Measurements from ENCODE around the gene EXOC6.
"Not testable (repeated sequence)": the region's sequence is repeated elsewhere in the genome, so short reads cannot be mapped to it uniquely, and the experiment has no call there.

The EXOC6 gene

DNA sequence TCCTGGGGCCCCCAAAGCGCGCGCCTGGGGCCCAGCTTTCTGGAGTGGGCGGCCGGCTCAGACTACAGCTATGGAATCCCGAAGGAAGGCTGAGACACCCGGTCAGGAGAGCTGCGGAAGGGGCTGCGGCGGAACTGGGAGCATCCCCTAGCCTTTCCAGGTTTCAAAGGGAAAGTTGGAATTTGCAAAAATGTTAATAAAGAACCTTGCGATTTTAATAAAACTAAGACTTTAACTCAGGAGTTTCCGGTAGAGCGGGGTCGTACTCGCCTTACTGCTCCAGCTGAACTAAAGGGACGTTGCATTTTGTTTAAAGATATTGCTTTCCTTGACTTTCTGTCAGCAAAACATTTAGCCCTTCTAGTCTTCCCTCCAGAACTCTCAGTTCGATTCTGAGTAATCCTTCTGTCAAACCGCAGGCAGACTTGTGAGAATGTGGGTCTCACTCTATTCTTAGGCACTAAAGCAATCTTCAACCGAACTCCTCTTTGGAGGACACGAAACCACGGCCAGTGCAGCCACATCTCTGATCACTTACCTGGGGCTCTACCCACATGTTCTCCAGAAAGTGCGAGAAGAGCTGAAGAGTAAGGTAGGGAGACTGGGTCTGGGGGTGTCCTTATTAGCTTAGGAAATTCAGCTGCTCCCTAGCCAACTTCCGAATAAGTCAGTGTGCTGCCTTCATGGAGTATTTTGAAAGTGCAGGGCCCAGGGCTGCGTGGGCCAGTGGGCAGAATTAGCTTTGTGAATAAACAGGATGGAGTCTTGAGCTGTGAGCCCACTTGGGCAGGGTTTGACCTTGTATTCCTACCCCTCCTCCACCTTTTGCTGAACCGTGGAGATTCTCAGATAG lies 227.3 kb downstream of the EXOC6 start:
- FAIRE-seq: no peak

DNA sequence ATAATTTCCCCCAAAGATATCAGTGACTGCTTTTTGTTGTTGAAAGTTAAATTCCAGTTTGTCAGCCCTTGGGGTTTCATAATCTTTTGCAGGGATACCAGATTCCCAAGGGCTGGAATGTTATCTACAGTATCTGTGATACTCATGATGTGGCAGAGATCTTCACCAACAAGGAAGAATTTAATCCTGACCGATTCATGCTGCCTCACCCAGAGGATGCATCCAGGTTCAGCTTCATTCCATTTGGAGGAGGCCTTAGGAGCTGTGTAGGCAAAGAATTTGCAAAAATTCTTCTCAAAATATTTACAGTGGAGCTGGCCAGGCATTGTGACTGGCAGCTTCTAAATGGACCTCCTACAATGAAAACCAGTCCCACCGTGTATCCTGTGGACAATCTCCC lies 228.6 kb downstream of the EXOC6 start:
- FAIRE-seq (no peak), DNase-seq (ENCODE audit: low spot score) (no peak)

More for the DNA sequence above, 227.3 kb downstream of the EXOC6 start:
- DNase-seq (ENCODE audit: low spot score): no peak

DNA sequence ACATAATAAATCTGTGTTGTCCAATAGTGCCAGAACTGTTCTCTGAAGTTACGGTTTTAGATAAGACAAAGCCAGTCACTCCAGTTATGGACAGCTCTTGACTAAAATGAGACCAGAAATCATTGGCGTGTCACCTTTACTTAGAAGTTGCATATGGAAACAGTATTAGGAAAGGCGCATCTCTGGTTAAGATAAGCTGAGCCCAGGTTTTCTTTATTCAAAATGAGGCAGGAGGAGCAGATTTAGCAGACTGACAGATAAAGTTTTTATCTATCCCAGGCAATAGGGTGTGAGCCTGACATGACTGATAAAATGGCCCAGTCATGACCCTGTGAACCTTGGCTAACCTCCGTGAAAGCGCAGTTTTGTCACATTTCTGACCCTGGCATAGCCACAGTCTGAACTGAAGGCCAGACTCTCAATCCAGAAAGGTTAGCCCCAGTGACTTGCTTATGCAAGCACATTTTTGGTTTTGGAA lies 229.6 kb downstream of the EXOC6 start:
- FAIRE-seq (no peak), DNase-seq (ENCODE audit: low spot score) (no peak)

DNA sequence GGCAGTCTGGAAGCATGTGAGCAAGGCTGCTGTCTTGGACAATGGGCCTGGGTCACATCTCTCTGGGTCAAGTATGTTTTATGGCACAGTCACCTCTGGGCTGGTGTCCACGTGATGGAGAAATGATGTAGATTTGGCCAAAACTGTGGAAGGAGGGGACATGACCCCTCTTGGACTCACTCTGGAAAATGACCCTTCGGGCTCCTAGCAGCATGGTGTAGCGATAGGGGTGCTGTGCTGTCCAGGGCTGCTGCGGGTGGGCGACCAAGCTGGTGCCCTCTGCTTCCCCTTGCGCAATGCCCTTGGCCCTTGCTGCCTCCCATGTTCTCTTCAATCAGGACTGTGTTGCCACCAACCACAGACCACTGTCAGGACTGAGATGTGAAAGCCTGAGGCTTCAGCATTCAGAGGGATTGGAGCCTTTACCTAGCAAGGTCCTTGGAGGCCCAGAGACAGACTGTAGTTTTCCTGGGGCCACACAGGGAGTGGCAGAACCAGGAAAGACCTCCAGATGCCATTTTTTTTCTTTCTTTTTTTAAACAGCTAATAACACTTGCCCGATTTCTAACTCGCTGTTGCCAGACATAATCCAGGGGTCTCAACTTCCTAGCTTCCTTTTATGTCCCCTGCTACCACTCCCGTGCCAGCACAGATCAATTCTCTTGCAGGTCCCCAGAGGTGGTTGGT lies 231.5 kb downstream of the EXOC6 start:
- FAIRE-seq (no peak), DNase-seq (ENCODE audit: low spot score) (no peak)

DNA sequence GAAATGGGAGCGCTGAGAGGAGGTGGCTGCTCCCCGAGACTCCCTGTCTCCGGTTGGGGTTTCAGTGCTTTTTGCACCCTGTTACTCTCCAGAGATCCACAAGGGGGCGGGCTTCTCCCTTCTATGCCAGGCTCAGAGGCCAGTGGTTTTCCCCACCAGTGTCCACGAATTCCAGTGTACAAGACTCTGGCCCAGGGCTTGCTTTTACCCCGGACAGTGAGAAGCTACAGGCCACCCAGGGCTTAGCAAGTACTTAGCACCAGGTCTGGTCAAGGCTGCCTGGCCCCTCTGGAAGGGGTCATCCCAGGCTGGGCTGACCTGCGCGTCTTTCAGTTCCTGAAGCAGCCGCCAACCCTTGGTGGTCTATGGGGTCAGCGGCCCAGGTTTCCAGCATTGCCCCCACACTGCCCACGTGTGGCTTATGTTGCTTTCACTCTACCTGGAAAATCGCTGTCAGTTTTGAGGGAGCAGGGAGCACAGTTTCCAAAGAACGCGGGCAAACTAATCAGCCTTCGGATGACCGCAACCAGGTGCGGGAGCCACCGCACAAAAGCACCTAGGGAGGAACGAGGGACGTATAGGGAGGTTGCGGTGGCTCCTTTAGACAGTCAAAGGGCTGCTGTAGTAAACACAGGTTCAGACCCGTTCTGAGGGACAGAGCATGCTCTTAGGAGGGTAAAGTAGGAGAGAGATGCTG lies 232.2 kb downstream of the EXOC6 start:
- peak; percentile 50 for DNase-seq (ENCODE audit: low spot score)
- FAIRE-seq: no peak

- DNase-seq (ENCODE audit: low spot score) (no peak), FAIRE-seq (no peak)
These were observed 233.0 kb downstream of the EXOC6 start for GRCh38 chr10:93081318-93081717.

- DNase-seq (ENCODE audit: low spot score): no peak
- no peak for FAIRE-seq
These were observed 233.5 kb downstream of the EXOC6 start for GRCh38 chr10:93081834-93082233.

- no peak for FAIRE-seq
- DNase-seq (ENCODE audit: low spot score): no peak
These were observed 235.6 kb downstream of the EXOC6 start for GRCh38 chr10:93083743-93084539.

GRCh38 chr10:93085272-93085859 lies 237.0 kb downstream of the EXOC6 start:
- DNase-seq (ENCODE audit: low spot score): no peak

GRCh38 chr10:93086289-93086688 lies 238.0 kb downstream of the EXOC6 start:
- FAIRE-seq: no peak
- no peak for DNase-seq (ENCODE audit: low spot score)

More at GRCh38 chr10:93085272-93085859, 237.0 kb downstream of the EXOC6 start:
- FAIRE-seq: no peak

- FAIRE-seq: no peak
These were observed 239.5 kb downstream of the EXOC6 start for GRCh38 chr10:93087846-93088245.

GRCh38 chr10:93088466-93088865 lies 240.1 kb downstream of the EXOC6 start:
- no peak for FAIRE-seq
- DNase-seq (ENCODE audit: low spot score): no peak

More at GRCh38 chr10:93087846-93088245, 239.5 kb downstream of the EXOC6 start:
- DNase-seq (ENCODE audit: low spot score): no peak

GRCh38 chr10:93090619-93091018 lies 242.3 kb downstream of the EXOC6 start:
- DNase-seq (ENCODE audit: low spot score) (no peak), FAIRE-seq (no peak)

GRCh38 chr10:93091960-93092359 lies 243.6 kb downstream of the EXOC6 start:
- DNase-seq (ENCODE audit: low spot score) (no peak), FAIRE-seq (peak; percentile 38)

DNA sequence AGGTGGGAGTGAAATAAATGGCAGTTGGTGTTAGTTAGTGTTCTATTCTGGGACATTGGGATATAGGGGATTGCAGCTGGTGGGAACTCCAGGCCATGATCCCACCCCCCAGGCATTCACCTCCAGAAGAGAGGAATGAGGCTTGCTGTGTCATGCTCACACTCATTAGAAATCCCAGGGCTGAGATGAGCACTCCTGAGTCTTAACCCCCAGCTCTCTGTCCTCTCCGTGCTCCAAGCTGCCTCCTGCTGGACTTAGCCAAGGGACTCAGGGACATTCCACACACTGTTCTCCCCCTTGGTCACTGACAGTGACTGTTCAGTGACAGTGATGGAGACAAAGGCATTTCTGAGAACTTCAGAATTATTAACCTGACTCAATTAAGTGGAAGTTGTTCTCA lies 246.9 kb downstream of the EXOC6 start:
- FAIRE-seq: no peak

GRCh38 chr10:93096901-93097300 lies 248.6 kb downstream of the EXOC6 start:
- no peak for FAIRE-seq
- DNase-seq (ENCODE audit: low spot score): no peak

More for the DNA sequence above, 246.9 kb downstream of the EXOC6 start:
- DNase-seq (ENCODE audit: low spot score): no peak

DNA sequence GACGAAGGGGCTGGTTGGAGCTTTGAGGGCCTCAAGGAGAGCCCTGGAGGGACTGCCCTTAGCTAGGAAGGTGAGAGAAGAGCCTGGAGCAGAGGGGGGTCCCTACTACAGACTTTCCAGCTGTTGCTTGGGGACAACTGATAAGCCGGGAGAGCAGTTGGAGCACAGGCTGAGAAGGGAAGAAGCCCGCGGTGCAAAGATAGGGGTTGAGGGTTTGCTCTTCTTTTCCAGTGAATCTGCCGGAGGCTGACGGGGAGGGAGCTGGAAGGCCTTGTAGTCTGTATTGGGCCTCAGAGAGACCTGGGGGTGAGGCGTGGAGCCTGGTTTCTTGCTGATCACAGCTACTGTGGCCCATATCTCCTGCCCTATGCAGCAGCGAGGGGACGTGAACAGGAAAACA lies 249.1 kb downstream of the EXOC6 start:
- DNase-seq (ENCODE audit: low spot score) (no peak), FAIRE-seq (no peak)

DNA sequence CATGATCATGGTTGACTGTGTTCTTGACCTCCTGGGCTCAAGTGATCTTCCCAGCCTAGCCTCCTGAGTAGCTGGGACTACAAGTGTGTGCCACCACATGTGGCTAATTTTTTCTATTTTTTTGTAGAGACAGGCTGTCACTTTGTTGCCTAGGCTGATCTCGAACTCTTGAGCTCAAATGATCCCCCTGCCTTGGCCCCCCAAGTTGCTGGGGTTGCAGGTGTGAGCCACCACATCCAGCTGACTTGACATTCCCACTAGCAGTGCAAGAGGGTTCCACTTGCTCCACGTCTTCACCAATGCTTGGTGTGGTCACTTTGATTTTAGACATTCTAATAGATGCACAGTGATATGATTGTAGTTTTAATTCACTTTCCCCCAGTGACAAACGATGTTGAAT lies 250.5 kb downstream of the EXOC6 start:
- FAIRE-seq (no peak), DNase-seq (ENCODE audit: low spot score) (no peak)

- no peak for FAIRE-seq
- DNase-seq (ENCODE audit: low spot score): no peak
These were observed 251.3 kb downstream of the EXOC6 start for GRCh38 chr10:93099670-93100069.

DNA sequence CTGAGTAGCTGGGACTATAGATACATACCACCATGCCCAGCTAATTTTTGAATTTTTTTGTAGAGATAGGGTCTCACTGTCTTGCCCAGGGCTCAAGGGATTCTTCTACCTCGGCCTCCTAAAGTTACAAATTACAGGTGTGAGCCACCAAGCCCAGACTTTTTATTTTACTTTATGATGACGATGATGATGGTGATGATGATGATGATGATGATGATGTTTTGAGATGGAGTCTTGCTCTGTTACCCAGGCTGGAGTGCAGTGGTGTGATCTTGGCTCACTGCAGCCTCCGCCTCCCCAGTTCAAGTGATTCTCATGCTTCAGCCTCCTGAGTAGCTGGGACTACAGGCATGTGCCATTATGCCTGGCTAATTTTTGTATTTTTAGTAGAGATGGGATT lies 252.8 kb downstream of the EXOC6 start:
- not testable (repeated sequence) for FAIRE-seq; DNase-seq (ENCODE audit: low spot score)

- no peak for FAIRE-seq
- DNase-seq (ENCODE audit: low spot score): no peak
These were observed 255.6 kb downstream of the EXOC6 start for GRCh38 chr10:93103953-93104352.
